CD1c-positive myeloid dendritic cell (primary cell): ENCODE results near the gene ZNF134.

Experiments used
- DNase-seq: peaks from one replicate; pipeline ENCODE4 v3.0.0-alpha.2; 2016; ENCODE audit errors: extremely low spot score

ZNF134 gene

GRCh38 chr19:57641715-57642234 is 27.7 kb downstream of the ZNF134 start:
- DNase-seq, result no peak

- no peak for DNase-seq
Observed at GRCh38 chr19:57642396-57643046, 28.5 kb downstream of the ZNF134 start.

- no peak for DNase-seq
Observed at GRCh38 chr19:57643734-57644133, 29.7 kb downstream of the ZNF134 start.

GRCh38 chr19:57648331-57649003 is 34.4 kb downstream of the ZNF134 start:
- no peak for DNase-seq

GRCh38 chr19:57651654-57651996 is 37.6 kb downstream of the ZNF134 start:
- no peak for DNase-seq

GRCh38 chr19:57653689-57654088 is 39.6 kb downstream of the ZNF134 start:
- DNase-seq, result no peak

GRCh38 chr19:57655443-57655842 is 41.4 kb downstream of the ZNF134 start:
- DNase-seq, result no peak

- DNase-seq, result no peak
Observed at GRCh38 chr19:57656346-57656745, 42.3 kb downstream of the ZNF134 start.

GRCh38 chr19:57664269-57665127 is 50.5 kb downstream of the ZNF134 start:
- DNase-seq, result no peak

GRCh38 chr19:57665261-57665806 is 51.3 kb downstream of the ZNF134 start:
- DNase-seq, result no peak

- no peak for DNase-seq
Observed at GRCh38 chr19:57667228-57667627, 53.2 kb downstream of the ZNF134 start.

GRCh38 chr19:57668635-57669034 is 54.6 kb downstream of the ZNF134 start, which contains the start of gene ZSCAN4:
Gene ZSCAN4, plus strand, starts transcription at chr19:57668935. Its CDS starts 7,211 bp downstream, at chr19:57676146.
- DNase-seq, result no peak

- no peak for DNase-seq
Observed at GRCh38 chr19:57671124-57671895, 57.3 kb downstream of the ZNF134 start.

- no peak for DNase-seq
Observed at GRCh38 chr19:57672466-57672865, 58.4 kb downstream of the ZNF134 start.
